ENCODE measurements around the gene SQOR. TPM values are rescaled to one million over a fixed set of nuclear protein-coding genes. Genes with fewer than 3 reads are reported as not detected.
"Not testable (repeated sequence)": the region's sequence is repeated elsewhere in the genome, so short reads cannot be mapped to it uniquely, and the experiment has no call there.

SQOR gene
- total RNA-seq, 1 donor from 2014 or later: 98.4 TPM

GRCh38 chr15:45630917-45631691 lies 3.7 kb upstream of the SQOR start:
- intact Hi-C loops (cut with micrococcal nuclease): loop anchor here (10.0 kb wide), 1 partner anchor 426 kb away; no protein-coding TSS in a partner anchor

GRCh38 chr15:45631776-45632175 lies 3.1 kb upstream of the SQOR start:
- intact Hi-C loops (cut with micrococcal nuclease): loop anchor here (10.0 kb wide), 1 partner anchor 427 kb away; no protein-coding TSS in a partner anchor

- intact Hi-C loops (cut with micrococcal nuclease): loop anchor here (10.0 kb wide), 1 partner anchor 430 kb away; no protein-coding TSS in a partner anchor
Observed at GRCh38 chr15:45635191-45635638, 386 bp downstream of the SQOR start.

- intact Hi-C loops (cut with micrococcal nuclease): loop anchor here (10.0 kb wide), 1 partner anchor 431 kb away; no protein-coding TSS in a partner anchor
Observed at GRCh38 chr15:45635763-45636292, 999 bp downstream of the SQOR start.

- intact Hi-C loops (cut with micrococcal nuclease): loop anchor here (1.0 to 10.0 kb wide), 2 partner anchors 50 to 432 kb away; partner anchors contain the start of gene BLOC1S6
Observed at GRCh38 chr15:45637141-45637540, 2.3 kb downstream of the SQOR start.

GRCh38 chr15:45637552-45638033 lies 2.8 kb downstream of the SQOR start:
- intact Hi-C loops (cut with micrococcal nuclease): loop anchor here (1.0 to 10.0 kb wide), 2 partner anchors 50 to 433 kb away; partner anchors contain the start of gene BLOC1S6

GRCh38 chr15:45640616-45641015 lies 5.8 kb downstream of the SQOR start:
- intact Hi-C loops (cut with micrococcal nuclease): no loop called here

- intact Hi-C loops (cut with micrococcal nuclease): no loop called here
Observed at GRCh38 chr15:45641374-45641781, 6.5 kb downstream of the SQOR start.

GRCh38 chr15:45641999-45642932 lies 7.4 kb downstream of the SQOR start:
- intact Hi-C loops (cut with micrococcal nuclease): no loop called here

GRCh38 chr15:45644437-45644836 lies 9.6 kb downstream of the SQOR start:
- intact Hi-C loops (cut with micrococcal nuclease): no loop called here

- intact Hi-C loops (cut with micrococcal nuclease): no loop called here
Observed at GRCh38 chr15:45645026-45645980, 10.5 kb downstream of the SQOR start.

GRCh38 chr15:45646220-45646619 lies 11.4 kb downstream of the SQOR start:
- intact Hi-C loops (cut with micrococcal nuclease): no loop called here

- intact Hi-C loops (cut with micrococcal nuclease): no loop called here
Observed at GRCh38 chr15:45647828-45648227, 13.0 kb downstream of the SQOR start.

GRCh38 chr15:45648521-45649200 lies 13.8 kb downstream of the SQOR start:
- intact Hi-C loops (cut with micrococcal nuclease): no loop called here

- intact Hi-C loops (cut with micrococcal nuclease): not testable (repeated sequence)
Observed at GRCh38 chr15:45650007-45650406, 15.2 kb downstream of the SQOR start.

- intact Hi-C loops (cut with micrococcal nuclease): no loop called here
Observed at GRCh38 chr15:45650889-45651525, 16.2 kb downstream of the SQOR start.

GRCh38 chr15:45653702-45654424 lies 19.0 kb downstream of the SQOR start:
- intact Hi-C loops (cut with micrococcal nuclease): no loop called here

GRCh38 chr15:45654749-45655148 lies 19.9 kb downstream of the SQOR start:
- intact Hi-C loops (cut with micrococcal nuclease): no loop called here
